ENCODE results near the gene SELENOW.

The SELENOW gene

GRCh38 chr19:47820410-47820809 lies 41.9 kb downstream of the SELENOW start:
- no peaks in the 10 kb centered on the region for H3K36me3 ChIP-seq (ENCODE audit: insufficient read depth, low read length)
- no peak overlapping the region for H2AFZ ChIP-seq (ENCODE audit: low read length, unreplicated experiment)
- no peaks in the 10 kb centered on the region for H3K79me2 ChIP-seq (ENCODE audit: control insufficient read depth, insufficient read depth, low read length, unreplicated experiment)
- no peak overlapping the region for H3K27ac ChIP-seq (ENCODE audit: low read depth, low read length)
- H3K4me3 ChIP-seq (ENCODE audit: low read depth, low read length), result no peak overlapping the region
- H3K27me3 ChIP-seq (ENCODE audit: insufficient read depth, low read length), result peaks cover 24% of the 10 kb centered on the region; the same call in 1 of the 2 replicates
- H3K4me1 ChIP-seq (ENCODE audit: control insufficient read depth, insufficient read depth, low read length, unreplicated experiment), result no peaks in the 10 kb centered on the region

GRCh38 chr19:47821460-47822020 lies 43.0 kb downstream of the SELENOW start, which contains the start of gene CRX:
Gene CRX, plus strand, starts transcription at chr19:47821937. Its CDS starts 12,507 bp downstream, at chr19:47834444.
- H3K4me3 ChIP-seq (ENCODE audit: low read depth, low read length), result no peak within 1 kb of the TSS
- no peak within 1 kb of the TSS for H2AFZ ChIP-seq (ENCODE audit: low read length, unreplicated experiment)
- H3K27ac ChIP-seq (ENCODE audit: low read depth, low read length), result no peak within 1 kb of the TSS
- no peaks in the 10 kb centered on the region for H3K36me3 ChIP-seq (ENCODE audit: insufficient read depth, low read length)
- H3K4me1 ChIP-seq (ENCODE audit: control insufficient read depth, insufficient read depth, low read length, unreplicated experiment), result no peaks in the 10 kb centered on the region
- no peaks in the 10 kb centered on the region for H3K79me2 ChIP-seq (ENCODE audit: control insufficient read depth, insufficient read depth, low read length, unreplicated experiment)
- peaks cover 24% of the 10 kb centered on the region; the same call in 1 of the 2 replicates for H3K27me3 ChIP-seq (ENCODE audit: insufficient read depth, low read length)

- H3K79me2 ChIP-seq (ENCODE audit: control insufficient read depth, insufficient read depth, low read length, unreplicated experiment), result no peaks in the 10 kb centered on the region
- no peak overlapping the region for H3K27ac ChIP-seq (ENCODE audit: low read depth, low read length)
- no peak overlapping the region for H2AFZ ChIP-seq (ENCODE audit: low read length, unreplicated experiment)
- peaks cover 21% of the 10 kb centered on the region for H3K27me3 ChIP-seq (ENCODE audit: insufficient read depth, low read length)
- no peaks in the 10 kb centered on the region for H3K4me1 ChIP-seq (ENCODE audit: control insufficient read depth, insufficient read depth, low read length, unreplicated experiment)
- no peak overlapping the region for H3K4me3 ChIP-seq (ENCODE audit: low read depth, low read length)
- no peaks in the 10 kb centered on the region for H3K36me3 ChIP-seq (ENCODE audit: insufficient read depth, low read length)
Observed at GRCh38 chr19:47824396-47824795, 45.9 kb downstream of the SELENOW start.

GRCh38 chr19:47826800-47827199 lies 48.3 kb downstream of the SELENOW start:
- no peaks in the 10 kb centered on the region for H3K79me2 ChIP-seq (ENCODE audit: control insufficient read depth, insufficient read depth, low read length, unreplicated experiment)
- H3K27ac ChIP-seq (ENCODE audit: low read depth, low read length), result no peak overlapping the region
- no peaks in the 10 kb centered on the region for H3K36me3 ChIP-seq (ENCODE audit: insufficient read depth, low read length)
- H3K4me1 ChIP-seq (ENCODE audit: control insufficient read depth, insufficient read depth, low read length, unreplicated experiment), result no peaks in the 10 kb centered on the region
- H3K4me3 ChIP-seq (ENCODE audit: low read depth, low read length), result no peak overlapping the region
- H3K27me3 ChIP-seq (ENCODE audit: insufficient read depth, low read length), result peaks cover 1% of the 10 kb centered on the region
- H2AFZ ChIP-seq (ENCODE audit: low read length, unreplicated experiment), result no peak overlapping the region

GRCh38 chr19:47832723-47833122 lies 54.2 kb downstream of the SELENOW start:
- Histone ChIP-seq H3K27ac (ENCODE audit: low read depth, low read length) (no peak overlapping the region), H3K4me1 (ENCODE audit: control insufficient read depth, insufficient read depth, low read length, unreplicated experiment) (no peaks in the 10 kb centered on the region), H3K27me3 (ENCODE audit: insufficient read depth, low read length) (no peaks in the 10 kb centered on the region; the same call in 1 of the 2 replicates), H3K79me2 (ENCODE audit: control insufficient read depth, insufficient read depth, low read length, unreplicated experiment) (no peaks in the 10 kb centered on the region), H3K4me3 (ENCODE audit: low read depth, low read length) (no peak overlapping the region), H2AFZ (ENCODE audit: low read length, unreplicated experiment) (no peak overlapping the region), H3K36me3 (ENCODE audit: insufficient read depth, low read length) (no peaks in the 10 kb centered on the region)

Measured in ACC112 (cell line).